Inflammatory macrophage treated with lipopolysaccharide for 4 hours (primary cell): ENCODE data around the gene SEC24D.

ENCODE experiments used
- DNase-seq: peaks from one replicate; pipeline ENCODE4 v3.0.0-alpha.2; 2020

The SEC24D gene

DNA sequence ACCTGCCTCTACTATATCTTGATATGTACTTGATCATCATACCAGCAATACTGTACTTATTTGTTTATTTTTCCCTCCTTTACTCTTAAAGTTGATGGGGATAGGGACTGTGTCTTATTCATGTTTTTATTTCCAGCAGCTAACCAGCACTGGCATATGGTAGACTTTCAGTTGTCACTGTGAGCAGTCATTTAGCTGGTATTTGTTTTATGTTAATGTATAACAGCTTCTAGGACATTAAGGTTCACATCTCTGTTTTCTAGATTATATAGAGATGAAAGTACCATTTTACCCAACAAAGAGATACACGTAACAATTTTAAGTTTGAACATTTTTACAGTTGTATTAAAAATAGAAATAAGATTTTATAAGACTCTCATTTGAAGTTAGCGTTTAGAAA, 132.8 kb downstream of the SEC24D start:
- no peak for DNase-seq

DNA sequence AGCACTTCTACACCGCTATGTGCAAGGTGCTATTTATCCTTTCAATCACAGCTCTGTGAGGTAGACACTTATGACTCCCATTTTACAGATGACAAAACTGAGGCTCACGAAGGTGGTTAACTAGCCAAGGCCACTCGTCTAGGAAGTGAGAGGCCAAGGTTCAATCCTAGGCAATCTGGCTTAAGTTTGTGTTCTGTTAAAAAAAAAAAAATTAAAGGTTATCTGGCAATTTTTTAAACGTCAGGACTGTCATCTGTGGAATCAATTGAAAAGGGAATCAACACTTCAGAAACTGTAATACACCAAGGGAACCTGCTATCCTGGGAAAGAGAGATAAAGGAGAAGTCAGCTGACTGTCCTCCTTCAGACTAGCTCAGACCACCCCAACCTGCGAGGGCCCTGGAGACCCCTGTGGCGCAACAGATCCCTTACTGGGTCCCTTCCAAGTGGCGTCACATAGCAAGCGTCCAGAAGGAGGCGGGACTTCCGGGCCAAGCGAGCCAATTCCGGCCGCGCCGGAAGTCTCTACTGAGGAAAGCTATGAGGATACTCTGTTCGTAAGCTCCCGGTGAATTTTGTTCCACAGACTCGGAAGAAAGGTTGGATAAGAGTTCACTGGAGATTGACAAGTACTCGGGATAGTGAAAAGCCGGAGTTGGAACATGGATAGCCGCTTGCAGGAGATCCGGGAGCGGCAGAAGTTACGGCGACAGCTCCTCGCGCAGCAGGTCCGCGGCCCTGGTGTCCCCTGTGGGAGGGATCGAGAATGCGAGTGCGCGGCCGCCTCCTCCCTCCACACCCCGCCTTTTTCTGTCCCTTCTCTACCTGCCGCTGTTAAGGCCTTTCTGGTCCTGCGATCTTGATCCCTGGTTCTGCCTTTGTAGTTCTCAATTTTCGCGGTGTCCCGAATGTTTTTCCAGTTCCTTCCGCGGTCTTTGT, 150.8 kb downstream of the SEC24D start, which contains the start of gene METTL14:
TSS of gene METTL14 (plus strand) at position 520 of the 939 bp plus-strand sequence. CDS start at position 663, 143 bp downstream.
- DNase-seq, result peak; percentile 92

DNA sequence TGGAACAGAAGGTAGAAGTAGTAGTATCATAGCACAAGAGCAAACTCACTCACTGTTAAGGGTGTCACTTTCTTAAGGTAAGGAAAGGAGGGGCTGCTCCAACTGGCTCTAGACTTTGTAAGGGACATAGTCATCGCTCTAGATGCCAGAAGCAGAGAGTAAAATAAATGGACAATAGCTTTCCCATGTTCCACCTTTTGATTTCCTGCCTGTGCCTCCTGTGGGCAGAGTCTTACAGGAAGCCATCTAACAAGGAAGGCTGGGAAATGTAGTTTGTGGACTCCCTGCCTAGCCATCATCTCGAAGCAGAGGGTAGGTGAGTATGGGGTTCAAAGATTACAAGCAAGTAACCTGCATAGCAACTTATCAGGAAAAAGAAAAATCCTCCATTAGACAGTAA, 152.4 kb downstream of the SEC24D start:
- DNase-seq, result no peak

DNA sequence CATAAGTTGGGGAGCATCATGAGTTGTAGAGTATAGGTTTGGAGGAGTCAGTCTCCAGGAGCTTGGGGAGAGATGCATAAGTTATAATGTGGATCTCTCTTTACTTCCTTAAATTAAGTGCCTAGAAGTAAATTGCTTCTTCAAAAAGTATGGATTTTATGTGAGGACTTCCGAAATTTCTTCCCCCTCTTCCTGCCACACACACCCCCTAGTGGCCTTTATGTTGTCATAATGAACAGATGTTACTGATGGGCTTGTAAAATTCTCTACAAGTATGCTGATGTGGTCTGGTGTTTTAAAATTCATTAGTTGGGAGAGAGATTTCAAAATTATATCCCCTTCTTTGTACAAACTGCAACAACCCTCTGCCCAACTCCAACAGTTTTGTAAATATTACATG, 153.0 kb downstream of the SEC24D start:
- DNase-seq, result peak; percentile 33

DNA sequence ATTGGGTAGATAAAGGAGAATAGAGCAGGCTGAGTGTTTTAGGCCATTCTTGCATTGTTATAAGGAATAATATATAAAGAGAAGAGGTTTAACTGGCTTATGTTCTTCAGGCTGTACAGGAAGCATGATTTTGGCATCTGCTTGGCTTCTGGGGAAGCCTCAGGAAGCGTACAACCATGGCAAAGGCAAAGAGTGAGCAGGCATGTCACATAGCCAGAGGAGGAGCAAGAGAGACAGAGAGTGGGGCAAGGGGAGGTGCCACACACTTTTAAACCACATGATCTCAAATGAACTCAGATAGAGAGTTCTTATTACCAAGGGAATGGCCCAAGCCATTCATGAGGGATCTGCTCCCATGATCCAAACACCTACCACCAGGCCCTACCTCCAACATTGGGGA, 155.1 kb downstream of the SEC24D start:
- DNase-seq, result no peak

DNA sequence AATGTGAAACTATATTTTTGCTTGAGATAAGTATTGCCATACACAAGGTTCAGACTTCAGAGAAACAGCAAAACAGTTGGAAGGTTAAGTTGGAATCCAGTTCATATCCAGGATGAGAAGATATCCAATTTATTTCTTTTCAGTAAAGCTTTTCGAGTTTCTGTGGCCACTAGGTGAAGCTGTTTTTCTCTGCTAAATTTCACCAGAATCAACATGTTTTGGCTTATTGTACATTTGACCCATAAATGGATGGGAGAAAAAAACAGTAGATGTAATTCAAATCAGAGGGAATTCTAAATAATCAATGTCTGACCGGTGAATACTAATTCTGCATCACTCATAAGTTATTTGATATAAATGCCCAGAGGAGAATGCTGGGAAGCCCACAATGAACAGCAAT, 159.8 kb downstream of the SEC24D start:
- no peak for DNase-seq
